T47D (cell line): Measurements from ENCODE around the gene TTC7B.

Experiments
- DNase-seq, 2 experiments: peaks; one replicate each; pipeline versions ENCODE4 v3.0.0 to v3.0.0-alpha.2; 2011 to 2012; ENCODE audit warnings: low read depth in 1 of 2, low spot score in 1 of 2
- JUND ChIP-seq: IDR thresholded peaks from 2 replicates; pipeline ENCODE4 v1.6.1; 2012; ENCODE audit warnings: low read depth
- in situ Hi-C: cut with HindIII; loops from 2 replicates; pipeline ENCODE4 v1.10.0; 2016; ENCODE audit warnings: low sequenced_read_pairs, low pct_unique_long_range_greater_than_20kb

TTC7B gene

GRCh38 chr14:90671382-90672234 lies 144.6 kb downstream of the TTC7B start:
- TF ChIP-seq JUND: no peak
- DNase-seq: no peak
- in situ Hi-C loops: no loop called here

- DNase-seq: no peak
- no peak for TF ChIP-seq JUND
- in situ Hi-C loops: no loop called here
Observed at GRCh38 chr14:90669731-90670130, 146.5 kb downstream of the TTC7B start.

GRCh38 chr14:90666571-90666970 lies 149.7 kb downstream of the TTC7B start:
- in situ Hi-C loops: no loop called here

GRCh38 chr14:90665321-90666000 lies 150.8 kb downstream of the TTC7B start:
- no peak for DNase-seq
- in situ Hi-C loops: no loop called here
- TF ChIP-seq JUND: no peak

More at GRCh38 chr14:90666571-90666970, 149.7 kb downstream of the TTC7B start:
- TF ChIP-seq JUND: no peak
- DNase-seq: no peak

- DNase-seq: no peak
- TF ChIP-seq JUND: no peak
- in situ Hi-C loops: no loop called here
Observed at GRCh38 chr14:90664911-90665310, 151.3 kb downstream of the TTC7B start.

GRCh38 chr14:90663680-90664079 lies 152.6 kb downstream of the TTC7B start:
- in situ Hi-C loops: no loop called here
- no peak for DNase-seq

GRCh38 chr14:90663140-90663539 lies 153.1 kb downstream of the TTC7B start:
- TF ChIP-seq JUND: no peak
- DNase-seq: no peak
- in situ Hi-C loops: no loop called here

More at GRCh38 chr14:90663680-90664079, 152.6 kb downstream of the TTC7B start:
- TF ChIP-seq JUND: no peak

- no peak for TF ChIP-seq JUND
- no peak for DNase-seq
- in situ Hi-C loops: no loop called here
Observed at GRCh38 chr14:90661866-90662265, 154.4 kb downstream of the TTC7B start.

- in situ Hi-C loops: no loop called here
- no peak for TF ChIP-seq JUND
- peak in 1 of 2 experiments; percentile 27 for DNase-seq
Observed at GRCh38 chr14:90660865-90661570, 155.2 kb downstream of the TTC7B start.

GRCh38 chr14:90659156-90659555 lies 157.1 kb downstream of the TTC7B start:
- in situ Hi-C loops: no loop called here
- no peak for DNase-seq
- no peak for TF ChIP-seq JUND

- no peak for TF ChIP-seq JUND
- peak in 1 of 2 experiments; percentile 30 for DNase-seq
- in situ Hi-C loops: no loop called here
Observed at GRCh38 chr14:90658541-90658967, 157.7 kb downstream of the TTC7B start.

- DNase-seq: no peak
- in situ Hi-C loops: no loop called here
- TF ChIP-seq JUND: no peak
Observed at GRCh38 chr14:90656973-90657372, 159.3 kb downstream of the TTC7B start.
